Inflammatory macrophage treated with lipopolysaccharide for 1 hour (primary cell): ENCODE results near the gene DNMBP.
"Not testable (repeated sequence)": the region's sequence is repeated elsewhere in the genome, so short reads cannot be mapped to it uniquely, and the experiment has no call there.

ENCODE experiments used
- DNase-seq, 2 donors: peaks; one replicate each; pipeline ENCODE4 v3.0.0-alpha.2; 2020 to 2022

The DNMBP gene

DNA sequence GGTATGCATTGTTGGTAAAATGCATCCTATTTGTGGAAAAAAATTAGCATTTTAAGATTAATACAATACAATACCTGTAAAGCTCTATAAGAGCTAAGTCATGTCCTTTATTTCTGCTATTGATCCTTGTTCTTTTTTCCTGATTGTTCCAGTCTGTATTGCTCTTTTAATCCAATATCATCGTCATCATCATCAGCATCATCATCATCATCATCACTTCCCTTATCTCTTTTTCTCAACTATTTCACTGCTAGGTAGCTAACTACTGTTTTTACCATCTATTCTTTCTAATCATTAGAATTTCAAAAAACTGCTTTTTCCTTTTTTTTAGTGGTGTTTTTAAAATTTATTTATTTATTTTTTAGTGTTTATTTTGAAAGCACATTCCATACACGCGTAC, 156.1 kb downstream of the DNMBP start:
- DNase-seq, result no peak

DNA sequence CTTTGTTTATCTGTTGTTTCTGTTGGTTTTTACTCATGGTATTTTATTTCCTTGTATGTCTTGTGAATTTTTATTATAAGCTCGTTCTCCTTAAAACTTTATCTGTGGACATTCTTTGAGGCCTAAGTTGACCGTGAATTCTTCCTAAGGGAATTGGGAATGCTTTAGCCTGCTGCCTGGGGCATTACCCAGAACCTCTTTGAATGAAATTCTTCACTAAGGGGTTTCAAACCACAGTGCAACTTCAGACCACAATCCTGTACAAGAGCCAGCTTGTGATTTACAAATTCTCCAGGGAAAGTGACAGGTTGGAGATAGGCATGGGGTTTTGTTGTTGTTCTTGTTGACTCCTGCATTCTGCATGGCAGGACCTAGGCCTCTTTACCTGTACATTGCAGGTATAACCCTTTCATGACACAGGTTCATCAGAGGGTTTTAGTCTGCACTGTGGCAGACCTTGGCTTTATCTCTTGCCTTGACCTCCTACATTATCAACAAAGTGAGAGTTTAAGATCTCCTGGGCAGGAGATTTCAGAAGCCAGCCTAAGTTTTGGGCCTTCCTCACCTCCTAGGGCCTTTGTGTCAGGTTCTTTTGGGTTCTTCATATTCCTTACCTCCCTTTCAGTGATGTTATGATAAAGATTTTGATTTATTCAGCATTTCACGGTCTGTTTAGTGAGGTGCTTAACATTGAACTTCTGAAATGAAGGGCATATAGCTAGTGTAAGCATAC, 157.1 kb downstream of the DNMBP start:
- DNase-seq, result no peak

DNA sequence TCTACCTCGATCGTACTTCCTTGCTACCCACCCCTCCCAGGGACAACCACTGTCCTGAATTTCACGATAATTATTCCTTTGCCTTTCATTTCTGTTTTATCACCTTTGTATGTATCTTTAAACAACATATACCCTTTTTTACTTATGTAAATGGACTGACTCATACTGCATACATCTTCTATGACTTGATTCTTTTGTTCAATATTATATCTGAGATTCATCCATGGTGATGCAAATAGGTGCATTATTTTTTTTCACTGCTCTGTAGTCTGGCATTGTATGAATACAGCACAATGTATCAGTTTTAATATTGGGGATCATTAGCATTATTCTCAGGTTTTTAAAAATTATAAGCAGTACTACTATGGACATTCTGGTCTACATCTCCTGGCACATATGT, 157.9 kb downstream of the DNMBP start:
- DNase-seq, result no peak

DNA sequence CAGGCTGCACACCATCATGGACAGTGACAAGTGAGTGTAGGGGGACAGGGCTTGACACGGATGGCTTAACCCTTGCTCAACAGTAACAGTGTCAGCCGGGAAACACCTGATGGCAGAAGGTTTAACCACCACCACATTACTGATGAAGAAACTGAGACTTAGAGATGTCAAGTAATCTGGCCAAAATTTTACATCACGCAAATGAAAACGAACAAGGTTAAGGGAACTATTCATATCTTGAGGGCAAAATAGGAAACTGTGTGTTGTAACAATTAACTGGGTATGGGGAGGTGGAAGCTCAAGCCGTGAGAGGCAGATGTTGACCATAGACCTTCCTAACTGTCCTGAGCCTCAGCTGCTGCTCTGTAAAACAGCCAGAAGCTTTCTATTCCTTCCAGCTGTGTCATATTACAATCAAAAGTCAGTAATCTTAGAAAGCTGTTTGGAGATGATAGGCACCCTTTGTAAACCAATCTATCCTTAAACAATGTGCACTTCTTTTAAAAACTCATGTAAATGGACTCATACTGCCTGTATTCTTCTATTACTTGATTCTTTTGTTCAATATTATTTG, 158.9 kb downstream of the DNMBP start:
- DNase-seq, result no peak

DNA sequence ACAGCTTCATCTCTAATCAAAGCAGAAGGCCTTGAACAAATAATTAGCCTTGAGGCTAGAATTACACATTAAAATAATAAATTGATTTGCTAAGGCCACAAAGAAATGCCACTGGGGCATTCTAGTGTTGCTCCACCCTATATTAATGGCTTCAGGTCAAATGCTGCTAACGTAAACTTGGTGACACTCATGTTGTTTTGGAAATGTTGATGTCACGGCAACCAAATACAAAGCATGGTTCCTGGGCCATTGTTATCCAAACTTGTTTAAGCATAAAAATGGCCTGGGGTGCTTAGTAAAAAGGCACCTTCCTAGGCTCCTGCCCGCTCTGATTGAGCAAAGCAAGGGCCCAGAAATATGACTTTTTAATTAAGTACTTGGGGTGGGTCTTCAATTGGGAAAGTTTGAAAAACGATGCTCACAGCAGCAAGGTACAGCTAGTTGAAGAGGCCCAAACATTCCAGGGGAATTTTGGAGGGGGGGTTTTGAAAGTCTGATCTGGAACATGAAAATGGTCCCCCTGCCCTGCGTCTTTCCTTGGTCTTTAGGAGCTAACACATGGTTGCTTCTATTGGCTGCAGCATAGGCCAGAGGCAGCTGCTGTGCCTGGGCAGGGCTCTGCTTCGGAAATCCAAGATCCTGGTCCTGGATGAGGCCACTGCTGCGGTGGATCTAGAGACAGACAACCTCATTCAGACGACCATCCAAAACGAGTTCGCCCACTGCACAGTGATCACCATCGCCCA, 159.6 kb downstream of the DNMBP start:
- no peak for DNase-seq

DNA sequence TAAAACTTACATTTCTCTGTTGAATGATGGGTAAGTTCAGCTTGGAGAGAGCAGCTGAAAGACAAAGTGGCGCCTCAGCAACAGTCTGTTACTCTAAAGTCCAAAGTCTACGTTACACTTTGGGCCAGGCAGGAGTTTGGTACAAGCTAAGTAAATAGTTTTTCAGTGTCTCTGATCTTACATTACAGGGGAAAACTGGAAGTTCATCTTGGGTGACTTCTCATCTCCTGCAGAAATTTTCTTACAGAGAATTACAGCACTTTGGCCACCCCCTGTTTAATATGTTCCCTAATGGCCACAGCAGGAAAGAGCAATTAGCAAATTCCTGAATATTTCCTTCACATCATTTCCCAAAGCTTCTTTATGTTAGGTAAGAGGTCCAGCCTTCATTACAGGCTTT, 160.2 kb downstream of the DNMBP start:
- no peak for DNase-seq

DNA sequence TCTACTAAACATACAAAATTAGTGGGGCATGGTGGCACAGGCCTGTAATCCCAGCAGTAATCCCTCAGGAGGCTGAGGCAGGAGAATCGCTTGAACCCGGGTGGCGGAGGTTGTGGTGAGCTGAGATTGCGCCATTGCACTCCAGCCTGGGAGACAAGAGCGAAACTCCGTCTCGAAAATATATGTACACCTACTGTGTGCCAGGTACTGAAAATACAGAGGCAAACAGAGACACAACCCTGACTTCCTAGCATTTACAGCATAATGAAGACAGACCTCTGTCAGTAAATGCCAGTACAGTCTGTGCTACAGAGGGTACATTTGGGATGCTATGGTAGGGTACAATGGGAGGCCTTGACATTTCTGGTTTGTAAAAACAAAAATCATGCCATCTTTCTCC, 160.7 kb downstream of the DNMBP start:
- DNase-seq, result no peak

DNA sequence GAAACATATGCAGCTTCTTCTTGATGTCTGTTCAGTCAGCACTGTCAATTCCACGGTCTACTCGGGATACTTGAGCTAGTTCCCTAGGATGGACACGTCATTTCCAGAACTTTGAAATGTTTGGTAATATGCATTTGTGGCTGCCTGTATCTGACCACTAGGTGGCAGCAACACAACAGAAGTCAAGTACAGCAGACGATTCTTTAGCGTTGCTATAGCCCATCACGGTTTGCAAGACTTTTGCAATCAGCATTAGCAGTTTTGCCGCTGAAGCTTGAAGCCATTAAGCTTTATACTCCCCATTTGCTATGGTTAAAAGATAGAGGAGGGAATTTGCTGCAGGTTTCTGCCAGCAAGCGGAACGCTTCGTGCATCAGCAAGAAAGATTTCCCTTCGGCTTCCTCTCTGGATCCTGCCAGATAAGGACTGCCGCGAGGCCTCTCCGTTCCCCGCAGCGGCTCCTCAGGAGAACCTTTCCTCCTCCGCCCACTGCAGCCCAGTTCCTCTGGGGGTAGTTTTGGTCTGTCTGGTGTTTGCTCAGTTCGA, 163.8 kb downstream of the DNMBP start:
- peak; percentile 84 to 94 for DNase-seq

DNA sequence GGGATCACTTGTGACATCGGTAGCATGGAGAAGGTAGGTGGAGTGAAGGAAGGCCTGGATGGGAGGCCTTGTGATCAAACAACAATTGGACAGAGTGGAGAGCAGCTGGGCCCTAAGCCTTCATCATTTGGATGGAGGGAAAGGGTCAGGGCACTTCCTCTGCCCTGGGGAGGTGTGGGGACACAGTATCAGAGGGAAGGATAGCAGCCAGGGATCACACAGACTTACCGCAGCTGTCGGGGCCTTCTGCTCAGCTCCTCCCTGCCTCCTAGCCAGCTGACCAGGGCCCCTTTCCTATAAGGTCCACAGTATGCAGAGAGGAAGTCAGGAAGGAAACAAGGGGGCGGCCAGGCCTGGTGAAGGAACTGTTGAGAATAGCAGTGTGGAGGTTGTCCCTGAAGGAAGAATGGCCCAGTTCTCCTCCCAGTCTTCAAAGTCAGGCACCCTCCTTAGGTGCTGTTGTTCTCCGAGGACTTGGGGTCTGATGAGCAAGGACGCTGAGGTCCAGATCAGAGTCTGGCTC, 165.3 kb downstream of the DNMBP start:
- DNase-seq, result no peak

DNA sequence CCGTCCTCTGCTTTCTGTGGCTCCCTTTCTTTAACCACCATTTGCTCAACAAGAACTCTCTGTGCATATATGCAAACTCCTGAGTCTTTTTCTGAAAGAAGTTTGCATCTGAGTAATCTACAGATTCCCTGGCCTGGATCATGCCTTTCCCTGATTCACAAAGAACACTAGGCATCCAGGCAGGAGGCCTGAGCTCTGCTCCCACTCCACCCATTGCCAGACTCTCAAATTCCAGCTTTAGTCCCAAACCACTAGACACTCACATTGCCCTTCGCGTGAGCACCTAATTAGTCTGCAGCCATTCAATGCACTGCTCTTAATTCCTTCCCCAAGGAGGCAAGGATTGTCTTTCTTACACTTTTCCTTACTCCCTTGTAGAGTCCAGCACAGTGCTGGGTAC, 166.4 kb downstream of the DNMBP start:
- no peak for DNase-seq

DNA sequence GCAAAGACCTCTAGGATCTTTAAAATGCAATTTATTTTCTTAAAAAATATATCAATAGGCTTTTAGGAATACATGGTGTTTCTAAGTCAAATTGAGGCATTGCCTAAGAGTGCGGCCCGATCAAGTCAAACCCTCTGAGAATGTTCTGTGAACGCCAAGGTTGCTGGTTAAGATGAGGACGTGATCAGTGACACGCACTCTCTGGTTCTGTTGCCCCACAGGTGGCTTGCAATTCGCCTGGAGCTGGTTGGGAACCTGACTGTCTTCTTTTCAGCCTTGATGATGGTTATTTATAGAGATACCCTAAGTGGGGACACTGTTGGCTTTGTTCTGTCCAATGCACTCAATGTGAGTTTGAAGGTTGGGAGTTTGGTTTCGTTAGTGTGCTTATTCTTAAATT, 168.0 kb downstream of the DNMBP start:
- DNase-seq, result no peak

DNA sequence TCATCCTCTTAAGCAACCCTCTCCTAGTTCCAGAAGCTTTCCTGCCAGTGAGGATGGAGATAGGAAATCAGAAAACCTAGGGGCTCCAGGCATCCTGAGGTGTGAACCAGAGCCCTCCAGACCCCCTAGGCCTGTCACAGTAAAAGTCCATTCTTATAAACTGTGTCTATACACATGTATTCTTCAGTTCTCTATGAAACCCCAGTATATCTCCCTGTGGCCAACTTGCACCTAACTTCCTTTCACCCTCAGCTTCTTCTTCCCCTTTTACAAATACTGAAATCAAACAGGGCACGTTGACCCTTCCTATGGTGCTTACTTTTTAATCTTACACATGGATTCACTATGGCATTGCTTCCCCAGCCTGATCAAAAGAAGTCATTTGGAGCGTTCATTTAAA, 168.9 kb downstream of the DNMBP start:
- DNase-seq, result not testable (repeated sequence)

DNA sequence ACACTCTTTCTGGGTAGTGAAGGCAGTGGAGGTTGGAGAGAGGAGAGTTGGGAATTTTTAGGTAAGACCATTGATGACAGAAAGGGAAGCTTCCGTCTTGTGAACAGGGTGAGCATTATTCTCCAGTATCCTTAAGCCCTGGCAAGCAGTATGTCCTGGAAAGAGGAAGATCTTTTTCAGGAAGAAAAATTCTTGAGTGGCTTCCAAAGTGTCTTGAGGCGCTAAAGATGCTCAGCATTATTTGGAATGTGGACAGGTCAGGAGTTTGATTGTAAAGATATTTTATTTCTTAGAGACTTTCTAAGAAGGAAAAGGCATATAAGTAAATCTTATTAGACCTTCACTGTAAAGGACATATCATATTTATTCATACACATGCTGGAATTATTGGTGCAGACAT, 173.0 kb downstream of the DNMBP start:
- no peak for DNase-seq

DNA sequence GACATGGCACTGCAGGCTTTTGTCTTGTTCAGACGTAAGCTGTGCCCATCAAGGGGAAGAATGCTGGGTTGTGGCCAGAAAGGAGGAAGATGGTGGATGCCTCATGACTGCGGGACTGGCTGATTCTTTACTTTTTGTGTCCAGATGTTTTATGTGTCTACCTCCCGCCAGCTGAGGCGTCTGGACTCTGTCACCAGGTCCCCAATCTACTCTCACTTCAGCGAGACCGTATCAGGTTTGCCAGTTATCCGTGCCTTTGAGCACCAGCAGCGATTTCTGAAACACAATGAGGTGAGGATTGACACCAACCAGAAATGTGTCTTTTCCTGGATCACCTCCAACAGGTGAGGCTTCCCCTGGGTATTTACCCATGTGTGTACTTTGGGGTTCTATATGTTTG, 173.8 kb downstream of the DNMBP start:
- no peak for DNase-seq

DNA sequence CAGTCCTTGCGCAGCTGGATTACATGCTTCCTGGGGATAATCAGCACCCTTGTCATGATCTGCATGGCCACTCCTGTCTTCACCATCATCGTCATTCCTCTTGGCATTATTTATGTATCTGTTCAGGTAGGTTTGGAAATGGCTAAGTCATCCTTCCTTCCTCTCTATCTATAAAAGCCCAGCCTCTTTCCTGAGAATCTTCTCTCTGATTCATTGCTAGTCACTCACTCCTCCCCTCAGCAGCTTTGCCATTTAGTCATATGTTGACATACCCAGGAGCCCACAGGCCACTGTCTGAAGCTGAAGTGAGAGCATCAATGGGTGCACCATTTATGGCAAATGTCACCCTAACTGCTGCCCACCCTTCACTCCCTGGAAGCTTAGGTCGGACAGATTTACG, 175.3 kb downstream of the DNMBP start:
- DNase-seq, result no peak

DNA sequence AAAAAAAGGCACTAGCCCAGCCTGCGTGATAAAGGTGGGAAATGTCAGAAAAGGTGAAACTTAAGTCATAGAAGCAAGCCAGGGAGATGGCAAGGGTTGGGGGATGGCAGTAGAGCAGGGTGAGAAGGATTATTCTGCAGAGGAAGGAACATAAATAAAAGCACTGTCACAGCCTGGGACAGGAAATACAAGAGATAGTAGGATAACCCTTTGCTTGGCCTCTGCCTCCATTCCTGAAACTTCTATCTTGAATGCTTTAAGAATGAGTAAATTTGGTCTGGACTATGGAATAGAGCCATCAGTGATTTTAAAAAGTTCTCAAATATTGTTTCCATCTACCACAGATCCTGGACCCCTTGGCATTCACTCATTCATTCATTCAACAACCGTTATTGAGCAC, 177.3 kb downstream of the DNMBP start:
- no peak for DNase-seq

DNA sequence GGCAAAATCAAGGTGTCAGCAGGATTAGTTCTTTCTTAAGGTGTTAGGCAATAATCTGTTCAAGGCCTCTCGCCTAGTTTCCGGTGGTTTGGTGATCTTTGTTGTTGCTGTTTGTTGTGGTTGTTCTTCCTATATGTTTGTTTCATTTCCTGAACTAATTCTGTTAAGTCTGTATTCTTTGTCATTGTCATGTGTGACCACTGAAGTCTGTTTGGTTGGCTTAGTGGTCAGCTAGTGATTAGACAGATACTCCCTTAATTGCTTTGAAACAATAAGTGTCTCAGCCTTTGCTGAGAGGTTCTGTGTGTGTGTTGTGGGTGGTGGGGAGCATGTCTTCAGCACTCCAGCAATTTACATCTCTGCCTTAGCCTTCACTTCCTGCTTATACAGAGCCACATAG, 181.3 kb downstream of the DNMBP start:
- DNase-seq, result no peak

DNA sequence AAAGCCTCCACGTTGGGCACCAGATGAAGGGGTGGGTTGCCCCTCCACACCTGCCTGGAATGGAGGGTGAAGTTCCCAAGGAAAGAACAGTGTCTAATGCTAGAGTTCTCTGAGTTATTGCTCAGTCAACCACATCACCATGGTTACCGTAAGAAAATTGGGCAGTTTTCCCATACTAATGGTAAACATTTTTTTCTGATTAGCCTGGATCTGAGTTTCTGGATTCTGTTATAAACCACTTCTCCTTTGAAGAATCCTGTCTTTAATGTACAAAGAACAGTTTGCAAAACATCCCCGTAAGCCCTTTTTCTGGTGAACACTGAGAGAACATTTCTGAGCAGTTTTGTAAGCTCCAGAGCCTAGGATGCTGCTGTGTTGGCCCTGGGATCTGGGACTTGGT, 181.8 kb downstream of the DNMBP start:
- no peak for DNase-seq
